T47D (cell line): ENCODE results near the gene GBP5.
A peak's percentile ranks its signal among the peaks of the same experiment; 100 is the strongest.
"Not testable (repeated sequence)": the region's sequence is repeated elsewhere in the genome, so short reads cannot be mapped to it uniquely, and the experiment has no call there.

Experiments
- DNase-seq, 2 experiments: peaks; one replicate each; pipeline versions ENCODE4 v3.0.0 to v3.0.0-alpha.2; 2011 to 2012; ENCODE audit warnings: low read depth in 1 of 2, low spot score in 1 of 2
- JUND ChIP-seq: IDR thresholded peaks from 2 replicates; pipeline ENCODE4 v1.6.1; 2012; ENCODE audit warnings: low read depth
- in situ Hi-C: cut with HindIII; loops from 2 replicates; pipeline ENCODE4 v1.10.0; 2016; ENCODE audit warnings: low sequenced_read_pairs, low pct_unique_long_range_greater_than_20kb

Gene GBP5

DNA sequence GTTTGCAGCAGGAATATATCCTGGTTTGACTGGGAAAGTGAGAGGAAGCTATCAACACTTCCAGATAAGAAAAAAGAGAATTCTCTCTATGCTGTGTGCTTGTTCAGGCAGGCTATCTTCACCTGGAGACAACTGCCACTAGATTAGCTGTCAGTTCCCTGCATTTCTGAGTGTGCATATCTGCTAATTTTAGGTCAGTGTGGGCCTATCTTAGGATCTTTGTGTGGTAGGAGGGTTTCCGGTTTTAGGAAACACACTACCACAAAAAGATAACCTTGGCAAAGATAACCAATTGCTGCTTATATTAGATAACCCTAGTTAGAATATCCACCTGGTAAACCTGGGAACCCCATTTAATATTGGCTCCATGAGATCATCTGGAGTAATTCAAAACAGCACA, 22.5 kb upstream of the GBP5 start:
- DNase-seq = no peak
- TF ChIP-seq JUND = no peak
- in situ Hi-C loops = no loop called here

DNA sequence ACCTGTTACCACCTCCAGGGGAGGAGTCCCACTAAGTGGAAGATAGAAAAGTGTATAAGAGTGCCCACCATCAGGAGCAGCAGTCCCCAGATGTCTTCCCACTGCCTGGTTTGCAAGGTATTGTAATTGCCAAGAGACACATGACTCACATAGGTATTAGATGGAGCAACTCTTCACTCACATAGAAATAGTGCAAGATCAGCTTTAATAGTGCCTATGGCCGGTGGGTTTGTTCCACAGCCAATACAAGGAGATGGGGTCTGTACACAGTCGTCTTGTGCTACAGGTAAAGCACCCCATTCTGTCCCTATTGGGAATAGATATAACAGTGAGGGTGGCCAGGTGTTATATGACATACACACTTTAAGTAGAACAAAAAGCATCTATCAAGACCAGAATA, 18.6 kb upstream of the GBP5 start:
- no peak for TF ChIP-seq JUND
- in situ Hi-C loops = no loop called here
- no peak for DNase-seq

DNA sequence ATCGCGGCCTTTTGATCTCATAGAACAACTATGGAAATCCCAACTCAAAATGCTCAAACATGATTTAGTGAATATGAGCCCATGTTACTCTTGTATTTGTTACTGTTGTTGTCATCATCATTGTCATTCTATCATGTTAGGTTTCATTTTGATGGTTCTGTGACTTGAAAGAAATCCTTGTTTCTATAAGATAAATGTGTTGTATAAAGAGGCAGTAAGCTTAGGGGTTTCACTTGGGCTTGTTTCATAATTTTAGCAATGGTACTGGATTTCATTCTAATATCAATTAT, 15.3 kb upstream of the GBP5 start:
- no peak for TF ChIP-seq JUND
- in situ Hi-C loops = no loop called here

DNA sequence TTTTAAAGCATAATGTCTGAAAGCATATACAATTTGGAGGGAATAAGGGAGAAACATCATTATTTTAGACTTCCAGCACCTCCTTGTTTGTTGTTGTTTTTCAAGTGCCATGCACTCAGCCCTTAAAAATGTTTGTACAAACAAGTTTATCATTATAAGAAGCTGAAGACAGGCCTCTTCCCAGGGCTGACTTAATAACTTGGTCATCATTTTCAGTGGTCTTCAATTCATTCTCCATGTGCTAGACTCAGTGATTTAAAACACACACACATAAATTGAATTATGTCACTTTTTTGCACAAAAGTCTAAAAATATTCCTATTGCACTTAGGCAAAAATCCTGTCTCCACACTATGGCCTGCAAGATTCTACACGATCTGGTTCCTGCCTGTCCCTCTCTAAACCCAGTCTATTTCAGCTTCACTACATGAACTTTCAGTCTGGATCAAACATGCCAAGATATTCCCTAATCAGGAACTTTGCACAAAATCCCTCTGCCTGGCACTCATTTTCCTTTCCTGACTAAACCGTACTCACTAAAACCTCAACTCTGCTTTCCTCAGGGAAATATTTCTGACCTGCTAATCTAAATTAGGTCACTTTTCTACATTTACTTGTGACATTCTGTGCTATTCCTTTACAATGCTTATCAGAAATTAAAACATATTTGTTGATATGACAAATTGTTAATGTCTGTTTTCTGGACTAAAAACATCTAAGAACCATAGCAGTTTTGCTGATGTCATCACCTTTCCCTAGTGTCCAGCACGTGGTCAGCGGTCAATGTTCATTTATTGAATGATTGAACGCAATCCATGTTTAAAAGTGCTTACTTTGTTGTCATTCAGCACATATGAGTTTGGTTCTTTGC, 14.8 kb upstream of the GBP5 start:
- no peak for TF ChIP-seq JUND
- in situ Hi-C loops = no loop called here
- no peak for DNase-seq

More for the DNA sequence above, 15.3 kb upstream of the GBP5 start:
- no peak for DNase-seq

DNA sequence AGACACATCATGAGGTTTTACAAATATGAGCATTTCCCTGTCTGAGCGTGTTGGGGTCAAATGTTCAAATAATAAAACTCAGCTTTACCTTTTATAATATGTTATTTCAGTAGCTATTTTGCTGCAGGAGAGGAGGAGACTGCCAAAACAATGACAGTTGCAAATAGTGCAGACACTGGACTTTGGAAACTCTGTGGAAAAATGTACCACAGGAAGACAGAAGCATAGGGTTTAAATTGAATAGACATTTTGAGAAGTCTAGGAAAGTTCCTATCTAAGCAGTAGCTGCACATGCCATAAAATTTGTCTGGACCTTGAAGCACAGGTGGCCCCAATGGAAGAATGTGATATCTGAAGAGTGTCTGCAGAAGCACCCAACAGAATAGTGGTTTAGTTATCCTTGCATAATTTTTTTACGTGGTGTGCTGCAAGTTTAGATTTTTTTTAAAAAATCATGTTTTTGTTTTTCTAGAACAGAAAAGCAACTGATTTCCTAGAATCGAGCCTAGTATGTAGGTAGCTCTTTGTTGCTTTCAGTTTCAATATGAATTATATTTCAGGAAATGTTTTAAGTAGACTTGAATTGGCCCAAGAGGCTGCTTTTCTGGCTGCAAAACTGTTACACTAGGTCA, 14.0 kb upstream of the GBP5 start:
- TF ChIP-seq JUND = no peak
- in situ Hi-C loops = no loop called here
- DNase-seq = no peak

DNA sequence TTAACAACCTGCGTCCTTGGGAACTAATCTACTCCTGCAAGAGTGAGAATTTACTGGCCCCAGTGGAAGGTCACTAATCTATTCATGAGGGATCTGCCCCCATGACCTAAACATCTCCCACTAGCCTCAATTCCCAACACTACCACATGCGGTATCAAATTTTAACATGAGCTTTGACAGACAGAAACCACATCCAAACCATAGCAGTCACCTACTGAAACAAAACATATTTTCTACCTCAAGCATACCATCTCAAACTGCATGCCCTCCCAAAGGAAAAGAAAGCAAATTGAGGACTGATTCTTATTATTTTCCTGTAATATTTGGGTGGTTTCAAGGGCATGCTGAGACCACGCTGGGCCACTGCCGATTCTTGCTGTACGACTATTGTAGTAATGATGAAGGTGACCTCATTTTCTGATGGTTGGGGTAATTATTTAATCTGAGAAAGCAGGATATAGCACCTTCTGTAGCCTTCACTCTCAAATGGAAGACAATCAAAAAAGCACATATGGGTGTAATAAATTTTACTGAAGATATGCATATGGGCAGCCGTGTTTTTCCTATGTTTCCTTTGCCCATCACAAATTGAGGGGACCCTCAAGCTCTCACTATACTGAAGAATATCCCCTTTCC, 13.2 kb upstream of the GBP5 start:
- no peak for TF ChIP-seq JUND
- in situ Hi-C loops = no loop called here
- no peak for DNase-seq

DNA sequence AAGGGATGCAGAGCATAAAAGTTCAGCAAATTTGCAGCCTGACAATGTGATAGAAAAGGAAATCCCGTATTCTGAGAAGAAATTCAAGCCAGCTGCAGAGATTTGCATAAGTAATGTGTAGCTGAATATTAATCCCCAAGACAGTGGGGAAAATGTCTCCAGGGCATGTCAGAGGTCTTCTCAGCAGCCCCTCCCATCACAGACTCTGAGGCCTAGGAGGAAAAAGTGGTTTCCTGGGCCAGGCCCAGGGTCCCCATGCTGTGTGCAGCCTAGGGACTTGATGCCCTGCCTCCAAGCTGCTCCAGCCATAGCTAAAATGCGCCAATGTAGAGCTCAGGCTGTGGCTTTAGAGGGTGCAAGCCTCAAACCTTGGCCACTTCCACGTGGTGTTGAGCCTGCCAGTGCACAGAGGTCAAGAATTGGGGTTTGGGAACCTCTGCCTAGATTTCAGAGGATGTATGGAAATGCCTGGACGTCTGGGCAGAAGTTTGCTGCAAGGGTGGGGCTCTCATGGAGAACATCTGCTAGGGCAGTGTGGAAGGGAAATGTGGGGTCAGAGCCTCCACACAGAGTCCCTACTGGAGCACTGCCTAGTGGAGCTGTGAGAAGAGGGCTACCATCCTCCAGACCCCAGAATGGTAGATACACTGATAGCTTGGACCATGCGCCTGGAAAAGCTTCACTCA, 11.6 kb upstream of the GBP5 start:
- DNase-seq, in situ Hi-C loops: not testable (repeated sequence)

DNA sequence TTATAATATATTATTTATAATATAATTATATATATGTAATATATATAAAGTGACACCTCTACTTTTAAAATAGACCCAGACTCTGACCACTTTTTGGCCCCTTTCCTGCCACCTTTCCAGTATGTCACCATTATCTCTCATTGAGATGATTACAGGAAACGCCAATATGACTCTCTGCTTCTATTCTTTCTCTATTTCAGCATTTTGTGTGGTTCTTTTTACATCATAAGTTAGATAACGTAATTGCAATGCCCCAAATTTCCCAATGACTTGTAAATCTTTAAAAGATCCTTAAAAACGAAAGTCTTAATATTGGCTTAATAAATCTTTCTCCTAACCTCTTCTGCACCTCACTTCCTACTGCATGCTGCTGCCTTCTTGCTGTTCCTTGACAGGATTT, 8.1 kb upstream of the GBP5 start:
- in situ Hi-C loops = no loop called here
- TF ChIP-seq JUND = no peak
- DNase-seq = no peak

DNA sequence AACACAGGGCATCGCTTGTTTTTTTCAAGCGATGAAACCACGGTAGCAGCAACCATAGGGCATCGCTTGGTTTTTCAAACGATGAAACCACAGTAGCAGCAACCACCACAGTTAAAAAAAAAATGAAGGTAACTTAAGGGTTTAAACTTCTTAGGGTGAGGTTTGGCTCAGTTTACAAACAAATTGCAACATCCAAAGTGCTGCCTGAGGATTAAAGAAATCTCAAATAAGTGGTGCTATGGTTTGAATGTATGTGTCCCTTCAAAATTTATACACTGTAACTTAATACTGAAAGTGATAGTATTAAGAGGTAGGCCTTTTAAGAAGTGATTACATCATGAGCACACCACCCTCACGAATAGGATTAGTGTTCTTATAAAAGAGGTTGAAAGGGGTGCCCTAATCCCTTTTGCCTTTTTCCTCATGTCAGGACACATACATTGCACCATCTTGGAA, 6.4 kb upstream of the GBP5 start:
- in situ Hi-C loops = no loop called here
- TF ChIP-seq JUND = no peak
- DNase-seq = no peak

DNA sequence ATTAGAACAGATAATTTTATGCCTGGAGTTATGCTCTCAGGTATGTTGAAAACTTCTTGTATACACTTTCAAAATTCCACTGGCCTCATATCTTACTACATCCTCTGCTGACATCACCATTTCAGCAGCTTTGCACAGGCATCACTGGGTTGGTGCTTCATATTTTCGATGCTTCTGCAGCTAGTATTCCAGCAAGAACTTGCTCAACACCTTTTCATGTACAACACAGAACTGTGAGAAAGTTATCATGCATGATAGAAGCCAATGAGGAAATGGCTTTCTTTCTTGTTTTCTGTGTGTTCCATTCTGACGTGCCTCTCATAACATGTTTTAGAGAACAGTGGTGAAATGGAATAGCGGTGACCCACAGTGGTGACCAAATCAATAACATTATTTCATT, 5.1 kb upstream of the GBP5 start:
- no peak for DNase-seq
- TF ChIP-seq JUND = no peak
- in situ Hi-C loops = no loop called here

DNA sequence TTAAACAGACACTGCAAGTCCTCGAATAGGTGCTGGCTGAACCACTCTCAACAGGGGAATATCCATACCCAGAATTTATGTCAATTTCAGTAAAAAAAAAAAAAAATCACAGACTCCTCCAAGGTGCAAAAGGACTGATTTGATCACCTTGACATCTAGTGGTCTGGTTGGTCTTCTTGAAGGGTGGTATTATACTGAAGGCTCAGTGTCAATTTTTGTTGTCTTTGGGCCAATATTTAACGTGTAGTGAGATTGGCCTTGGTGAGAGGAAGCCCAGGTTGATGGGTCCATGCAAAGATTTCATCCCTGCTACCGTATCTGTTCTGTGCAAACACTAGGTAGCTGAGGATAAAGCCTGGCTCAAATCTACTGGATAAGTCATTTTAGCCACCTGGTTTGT, 4.0 kb upstream of the GBP5 start:
- peak in 1 of 2 experiments; percentile 9 for DNase-seq
- TF ChIP-seq JUND = no peak
- in situ Hi-C loops = no loop called here

DNA sequence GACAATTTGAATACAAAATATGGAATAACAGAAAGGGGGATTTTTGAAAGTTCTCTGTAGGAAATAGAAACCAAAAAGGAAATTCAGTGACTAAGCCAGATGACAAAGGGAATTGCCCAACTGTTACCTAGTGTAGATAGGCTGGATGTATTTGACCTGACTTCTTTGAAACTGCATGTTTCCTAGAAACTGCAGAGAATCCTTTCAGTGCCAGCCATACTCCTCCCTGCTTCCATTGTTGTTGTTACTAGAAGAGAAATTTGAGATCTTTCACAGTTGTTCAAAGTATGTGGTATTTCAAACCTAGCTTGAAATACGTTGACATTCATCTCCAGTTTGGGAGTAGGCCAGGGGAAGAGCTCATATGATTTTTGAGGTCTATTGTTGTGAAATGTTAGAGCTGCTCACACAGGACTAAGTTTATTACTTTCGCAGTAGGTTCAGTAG, 1.8 kb upstream of the GBP5 start:
- DNase-seq = peak in 1 of 2 experiments; percentile 4
- in situ Hi-C loops = no loop called here
- no peak for TF ChIP-seq JUND
